A549 (cell line): Measurements from ENCODE around the gene KCND3. TPM values are rescaled to one million over a fixed set of nuclear protein-coding genes. Genes with fewer than 3 reads are reported as not detected.

ENCODE experiments used
- ATAC-seq, 2 experiments: fragments of 200-7000 bp in 1 of 2; fragments of >200 bp in 1 of 2; cut with Nextera tagmentation in 1 of 2; cut with Tn5 transposase in 1 of 2; 3 replicates each; pipeline versions ENCODE4 v1.8.0 to v1.9.1; 2018 to 2020; ENCODE audit warnings: mild to moderate bottlenecking in 1 of 2, moderate library complexity in 1 of 2
- CTCF ChIA-PET: fragments of 300-600 bp; sonication (Branson Sonifier 250); formaldehyde crosslinking; extraction: SDS; loops from one replicate; lab custom pipeline; 2021; ENCODE audit warnings: antibody characterized with exemption, inconsistent platforms; lab: Yijun Ruan, JAX
- POLR2A ChIA-PET: fragments of 350-600 bp; formaldehyde crosslinking; extraction: SDS; loops from one replicate; lab custom pipeline; 2021; ENCODE audit warnings: antibody characterized with exemption, inconsistent platforms; lab: Yijun Ruan, JAX
- DNase-seq, 2 experiments: peaks; one replicate each; pipeline versions ENCODE4 v3.0.0 to v3.0.0-alpha.2; 2011 to 2016; ENCODE audit warnings: low read depth in 1 of 2, low spot score in 1 of 2
- FAIRE-seq: peaks from 2 replicates; lab custom pipeline; 2011; peaks lifted over from hg19 to GRCh38; lab: Jason Lieb, UNC
- H3K27ac ChIP-seq, 2 experiments: fragments of >200 bp; sonication (Bioruptor Twin); formaldehyde crosslinking; 3 replicates each; pipeline ENCODE4 v1.5.1; 2016 to 2017
- H3K4me1 ChIP-seq: fragments of >200 bp; sonication (Bioruptor Twin); formaldehyde crosslinking; 3 replicates; pipeline ENCODE4 v1.6.1; 2016
- H3K4me2 ChIP-seq: fragments of >200 bp; sonication (Bioruptor Twin); formaldehyde crosslinking; 3 replicates; pipeline ENCODE4 v1.6.1; 2016
- H3K4me3 ChIP-seq: fragments of >200 bp; sonication (Bioruptor Twin); formaldehyde crosslinking; 3 replicates; pipeline ENCODE4 v1.5.1; 2016
- H3K9me3 ChIP-seq: fragments of >200 bp; sonication (Bioruptor Twin); formaldehyde crosslinking; 3 replicates; pipeline ENCODE4 v1.6.1; 2016
- CEBPB ChIP-seq, 2 experiments: fragments of >200 bp in 1 of 2; sonication (Bioruptor Twin) in 1 of 2; formaldehyde crosslinking in 1 of 2; IDR thresholded peaks; 2 replicates each; pipeline ENCODE4 v1.6.1; 2012 to 2016
- CHD2 ChIP-seq: fragments of 150-350 bp; IDR thresholded peaks from 2 replicates; pipeline ENCODE4 v1.6.1; 2014; ENCODE audit warnings: low read length; ENCODE audit not compliant: partially characterized antibody
- CHD4 ChIP-seq: fragments of 200-600 bp; sonication (generic); IDR thresholded peaks from 2 replicates; pipeline ENCODE4 v1.6.1; 2016; ENCODE audit warnings: antibody characterized with exemption, mild to moderate bottlenecking, borderline replicate concordance
- CTCF ChIP-seq: fragments of >200 bp; sonication (Bioruptor Twin); formaldehyde crosslinking; IDR thresholded peaks from 3 replicates; pipeline ENCODE4 v1.5.1; 2016
- ELK1 ChIP-seq: fragments of 150-350 bp; IDR thresholded peaks from 2 replicates; pipeline ENCODE4 v1.6.1; 2014; ENCODE audit warnings: low read depth, mild to moderate bottlenecking, low read length
- GATA3 ChIP-seq: IDR thresholded peaks from 2 replicates; pipeline ENCODE4 v1.6.1; 2012; ENCODE audit warnings: borderline replicate concordance
- HES2 ChIP-seq: fragments of >200 bp; sonication (Bioruptor Twin); formaldehyde crosslinking; IDR thresholded peaks from 2 replicates; pipeline ENCODE4 v1.6.1; 2016
- HEYL ChIP-seq: fragments of 250-450 bp; sonication (Bioruptor Pico); IDR thresholded peaks from 2 replicates; pipeline ENCODE4 v1.8.0; 2021; ENCODE audit warnings: mild to moderate bottlenecking, moderate library complexity
- HOXA7 ChIP-seq: fragments of 250-450 bp; sonication (Bioruptor Pico); IDR thresholded peaks from 2 replicates; pipeline ENCODE4 v1.5.0; 2020; ENCODE audit warnings: mild to moderate bottlenecking, moderate library complexity
- HOXB13 ChIP-seq: fragments of 250-450 bp; sonication (Bioruptor Pico); IDR thresholded peaks from 2 replicates; pipeline ENCODE4 v1.5.0; 2020; ENCODE audit warnings: low read depth, mild to moderate bottlenecking, moderate library complexity
- JUN ChIP-seq, 2 experiments: fragments of >200 bp; sonication (Bioruptor Twin); formaldehyde crosslinking; IDR thresholded peaks; 2 replicates in 1 of 2; 3 replicates in 1 of 2; pipeline ENCODE4 v1.6.1; 2016 to 2017
- JUNB ChIP-seq: fragments of >200 bp; sonication (Bioruptor Twin); formaldehyde crosslinking; IDR thresholded peaks from 2 replicates; pipeline ENCODE4 v1.6.1; 2016
- KDM5A ChIP-seq: fragments of 200-600 bp; sonication (generic); IDR thresholded peaks from 2 replicates; pipeline ENCODE4 v1.6.1; 2016; ENCODE audit warnings: antibody characterized with exemption, mild to moderate bottlenecking
- MAFK ChIP-seq: fragments of 450-650 bp; IDR thresholded peaks from 2 replicates; pipeline ENCODE4 v1.6.1; 2014; ENCODE audit not compliant: partially characterized antibody
- MAZ ChIP-seq: fragments of 150-350 bp; IDR thresholded peaks from 2 replicates; pipeline ENCODE4 v1.6.1; 2014; ENCODE audit warnings: antibody characterized with exemption, low read depth, low read length, borderline replicate concordance
- POLR2A ChIP-seq: IDR thresholded peaks from 2 replicates; pipeline ENCODE4 v1.6.1; 2012; ENCODE audit warnings: mild to moderate bottlenecking, low read length
- RAD21 ChIP-seq, 2 experiments: fragments of >200 bp in 1 of 2; sonication (Bioruptor Twin) in 1 of 2; formaldehyde crosslinking in 1 of 2; IDR thresholded peaks in 1 of 2; conservative IDR thresholded peaks in 1 of 2; 2 replicates in 1 of 2; 3 replicates in 1 of 2; pipeline ENCODE4 v1.6.1; 2012 to 2018; ENCODE audit warnings: inconsistent platforms in 1 of 2
- RARB ChIP-seq: fragments of 250-450 bp; sonication (Bioruptor Pico); IDR thresholded peaks from 2 replicates; pipeline ENCODE4 v1.8.0; 2021; ENCODE audit warnings: mild to moderate bottlenecking, moderate library complexity
- RCOR1 ChIP-seq: fragments of 150-350 bp; IDR thresholded peaks from 2 replicates; pipeline ENCODE4 v1.6.1; 2014; ENCODE audit warnings: antibody characterized with exemption, low read length, low read depth
- REST ChIP-seq: fragments of 200-600 bp; sonication (generic); IDR thresholded peaks from 2 replicates; pipeline ENCODE4 v1.6.1; 2016; ENCODE audit warnings: antibody characterized with exemption, mild to moderate bottlenecking, moderate library complexity
- RNF2 ChIP-seq: fragments of 200-600 bp; sonication (generic); IDR thresholded peaks from 2 replicates; pipeline ENCODE4 v1.6.1; 2016; ENCODE audit warnings: low read depth, mild to moderate bottlenecking, antibody characterized with exemption, moderate library complexity, borderline replicate concordance
- SMC3 ChIP-seq: fragments of >200 bp; sonication (Bioruptor Twin); formaldehyde crosslinking; IDR thresholded peaks from 3 replicates; pipeline ENCODE4 v1.6.1; 2018; ENCODE audit warnings: inconsistent platforms
- SREBF2 ChIP-seq: fragments of 450-650 bp; IDR thresholded peaks from 2 replicates; pipeline ENCODE4 v1.6.1; 2014; ENCODE audit warnings: mild to moderate bottlenecking, moderate library complexity
- TFCP2L1 ChIP-seq: fragments of 250-450 bp; sonication (Bioruptor Pico); IDR thresholded peaks from 2 replicates; pipeline ENCODE4 v1.5.0; 2021; ENCODE audit warnings: mild to moderate bottlenecking
- TP53 ChIP-seq: fragments of 250-450 bp; sonication (Bioruptor Pico); IDR thresholded peaks from 2 replicates; pipeline ENCODE4 v1.5.0; 2021; ENCODE audit warnings: mild to moderate bottlenecking, moderate library complexity
- USF2 ChIP-seq: fragments of 450-650 bp; IDR thresholded peaks from 2 replicates; pipeline ENCODE4 v1.6.1; 2014; ENCODE audit warnings: antibody characterized with exemption
- ZC3H11A ChIP-seq: fragments of 450-650 bp; IDR thresholded peaks from 2 replicates; pipeline ENCODE4 v1.6.1; 2014; ENCODE audit warnings: antibody characterized with exemption, mild to moderate bottlenecking
- ZFP36 ChIP-seq: fragments of 450-650 bp; IDR thresholded peaks from 2 replicates; pipeline ENCODE4 v1.6.1; 2014; ENCODE audit warnings: borderline replicate concordance; ENCODE audit not compliant: partially characterized antibody
- WGBS: methylation state at CpG from one replicate; pipeline ENCODE4 v1.1.6; 2017; ENCODE audit errors: missing lambda C conversion rate; 5-methylcytosine and 5-hydroxymethylcytosine counted together
- polyA plus RNA-seq, 4 experiments: library from polyadenylated mRNA; depleted of rRNA in 3 of 4; stranded (reverse); fragments of >200 nt; fragmentation: RNase III in 1 of 4; extraction: RNeasy Plus Mini Kit Qiagen cat#74134 plus additional on column Dnase treatment in 1 of 4; gene quantifications; 2 replicates in 3 of 4; 3 replicates in 1 of 4; pipeline ENCODE4 v1.2.3, GENCODE V29; 2011 to 2017

The KCND3 gene
- polyA plus RNA-seq, 2 of the 4 experiments (the other 2 are of a cell fraction), result not detected

- DNase-seq, result no peak
- no peak overlapping the region for H3K27ac ChIP-seq
- no peak for TF ChIP-seq ELK1
- no peak for TF ChIP-seq SREBF2
- TF ChIP-seq POLR2A, result no peak
- no peak for TF ChIP-seq MAZ
- no peak for TF ChIP-seq CEBPB (IDR thresholded peaks at IDR 0.05)
- no peak for TF ChIP-seq MAFK
- TF ChIP-seq USF2, result no peak
- no peak for TF ChIP-seq GATA3
- TF ChIP-seq HOXA7 (CRISPR knock-in tag), result no peak
- no peak for TF ChIP-seq ZFP36
- TF ChIP-seq SMC3, result no peak
- TF ChIP-seq CHD2, result no peak
- no peak for TF ChIP-seq HES2
- no peak for TF ChIP-seq KDM5A
- TF ChIP-seq, all 56 proteins: peak for 0
- no peaks in the 10 kb centered on the region for H3K9me3 ChIP-seq
- WGBS, result 62% methylated on average over 4 of the region's 4 CpGs
- H3K4me1 ChIP-seq, result peaks cover 18% of the 10 kb centered on the region
- CTCF ChIA-PET, result interaction anchor here (0.7 to 1.3 kb wide), 7 partner anchors 12 to 349 kb away, joined by 3 to 4 read pairs (median 3); no protein-coding TSS in a partner anchor
- ATAC-seq (no peak), FAIRE-seq (no peak)
- POLR2A ChIA-PET, result no interaction called here
- H3K4me2 ChIP-seq, result no peak overlapping the region
- no peak overlapping the region for H3K4me3 ChIP-seq
Measured at GRCh38 chr1:111987502-111987901, 2.0 kb downstream of the KCND3 start.

GRCh38 chr1:111983500-111983899 lies 6.0 kb downstream of the KCND3 start:
- WGBS, result 48% methylated on average over 8 of the region's 8 CpGs
- ATAC-seq (no peak), DNase-seq (no peak), FAIRE-seq (no peak)
- H3K4me3 ChIP-seq, result no peak overlapping the region
- POLR2A ChIA-PET, result no interaction called here
- no peak for TF ChIP-seq CHD4
- TF ChIP-seq RARB (CRISPR knock-in tag), result no peak
- no peak for TF ChIP-seq TP53
- no peak for TF ChIP-seq RNF2
- no peak for TF ChIP-seq TFCP2L1 (CRISPR knock-in tag)
- TF ChIP-seq CEBPB (IDR thresholded peaks at IDR 0.05), result no peak
- no peak for TF ChIP-seq HES2
- no peak overlapping the region for H3K27ac ChIP-seq
- no peaks in the 10 kb centered on the region for H3K4me1 ChIP-seq
- H3K9me3 ChIP-seq, result no peaks in the 10 kb centered on the region
- CTCF ChIA-PET, result no interaction called here
- H3K4me2 ChIP-seq, result no peak overlapping the region

GRCh38 chr1:111982428-111982827 lies 7.0 kb downstream of the KCND3 start:
- FAIRE-seq (no peak), DNase-seq (no peak), ATAC-seq (no peak)
- H3K4me2 ChIP-seq, result no peak overlapping the region
- no peaks in the 10 kb centered on the region for H3K9me3 ChIP-seq
- 83% methylated on average over 5 of the region's 28 CpGs for WGBS
- CTCF ChIA-PET, result no interaction called here
- POLR2A ChIA-PET, result no interaction called here
- no peak overlapping the region for H3K27ac ChIP-seq
- no peak overlapping the region for H3K4me3 ChIP-seq
- no peaks in the 10 kb centered on the region for H3K4me1 ChIP-seq
- TF ChIP-seq JUNB (no peak), HOXB13 (no peak), REST (no peak), USF2 (no peak), HEYL (CRISPR knock-in tag) (no peak), MAZ (no peak), ZC3H11A (no peak), CTCF (no peak), RCOR1 (no peak), CHD4 (no peak), SMC3 (no peak), JUN (IDR thresholded peaks at IDR 0.05) (no peak), RAD21 (conservative IDR thresholded peaks at IDR 0.05 in 1 of 2, IDR thresholded peaks at IDR 0.05 in 1 of 2) (no peak)
